Esophagus squamous epithelium (tissue), 5 donors: ENCODE measurements around the gene ABCF3. TPM values are rescaled to one million over a fixed set of nuclear protein-coding genes. Genes with fewer than 3 reads are reported as not detected.

Experiments
- DNase-seq: peaks from one replicate; lab custom pipeline; 2025; lab: John Stamatoyannopoulos, UW
- H3K27ac ChIP-seq, 4 donors: fragments of 200-600 bp; sonication (generic); one replicate each; pipeline ENCODE4 v1.5.1; 2016 to 2019; ENCODE audit warnings: mild to moderate bottlenecking in 1 of 4
- H3K27me3 ChIP-seq, 4 donors: fragments of 200-600 bp; sonication (generic); 1 replicate in 3 of 4; 2 replicates in 1 of 4; pipeline versions ENCODE4 v1.5.1 to v1.6.0; 2017 to 2021; ENCODE audit warnings: antibody characterized with exemption in 1 of 4
- H3K36me3 ChIP-seq, 3 donors: fragments of 200-600 bp; sonication (generic); one replicate each; pipeline ENCODE4 v1.5.1; 2016 to 2019
- H3K4me1 ChIP-seq, 3 donors: fragments of 200-600 bp; sonication (generic); one replicate each; pipeline ENCODE4 v1.5.1; 2017 to 2019
- H3K4me3 ChIP-seq, 4 donors: fragments of 200-600 bp; sonication (generic); 1 replicate in 3 of 4; 2 replicates in 1 of 4; pipeline ENCODE4 v1.5.1; 2016 to 2019; ENCODE audit warnings: mild to moderate bottlenecking in 2 of 4, moderate library complexity in 1 of 4
- H3K9me3 ChIP-seq, 3 donors: fragments of 200-600 bp; sonication (generic); one replicate each; pipeline ENCODE4 v1.5.1; 2016 to 2019
- POLR2A ChIP-seq, 4 donors: fragments of 450-650 bp; IDR thresholded peaks; one replicate each; pipeline ENCODE4 v1.6.1; 2017; ENCODE audit warnings: antibody characterized with exemption in 4 of 4, mild to moderate bottlenecking in 4 of 4, moderate library complexity in 3 of 4
- WGBS, 2 donors: methylation state at CpG; one replicate each; pipeline ENCODE4 v1.1.5; 2018; 5-methylcytosine and 5-hydroxymethylcytosine counted together
- intact Hi-C: fragments of 100-400 bp; cut with DNase I; formaldehyde crosslinking; loops from one replicate; pipeline ENCODE4 v1.15.0; 2022
- total RNA-seq, 4 donors: library from RNA; depleted of rRNA; stranded (reverse); fragments of >200 nt; gene quantifications; one replicate each; pipeline ENCODE4 v1.1.0, GENCODE V29; 2016
- TF ChIP-seq, protein P1 (sequence below), 6 experiments: fragments of 450-650 bp in 4 of 6; fragments of 200-600 bp in 2 of 6; sonication (generic) in 2 of 6; IDR thresholded peaks; one replicate each; pipeline ENCODE4 v1.5.1; 2016 to 2019; ENCODE audit warnings: antibody characterized with exemption in 6 of 6, mild to moderate bottlenecking in 4 of 6, moderate library complexity in 4 of 6
- donor health status: DM: yes; HTN: yes; CAD: no.

ABCF3 gene
- total RNA-seq, 4 donors from 2014 or later: 31.4 to 63.1 (median 40.5) TPM

DNA sequence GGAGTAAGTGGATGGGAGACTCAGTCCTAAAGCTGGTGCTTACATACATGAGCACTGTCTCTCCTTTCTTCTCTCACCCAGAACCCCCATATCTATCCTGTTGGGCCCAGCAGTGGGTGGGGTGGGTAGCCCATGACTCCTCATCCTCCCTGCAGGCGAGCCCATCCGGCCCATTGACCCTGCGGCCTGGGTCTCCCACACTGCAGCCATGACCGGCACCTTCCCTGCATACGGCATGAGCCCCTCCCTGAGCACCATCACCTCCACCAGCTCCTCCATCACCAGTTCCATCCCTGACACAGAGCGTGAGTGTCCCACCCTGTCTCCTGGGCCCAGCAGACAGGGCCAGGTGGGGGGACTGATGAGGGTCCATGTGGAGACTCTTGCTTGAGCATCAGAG is 19.3 kb upstream of the ABCF3 start:
- Histone ChIP-seq H3K4me1 (peaks cover 5 to 30% (median 5%) of the 10 kb centered on the region in 3 donors), H3K9me3 (no peaks in the 10 kb centered on the region), H3K27ac (no peak overlapping the region), H3K4me3 (no peak overlapping the region), H3K36me3 (peaks cover 39 to 100% (median 41%) of the 10 kb centered on the region in 3 donors), H3K27me3 (no peaks in the 10 kb centered on the region)
- 92 to 98% methylated on average over 4 to 6 of the region's 6 CpGs for WGBS, 2 donors
- no peak for DNase-seq
- intact Hi-C loops: no loop called here
- TF ChIP-seq, protein P1, sequence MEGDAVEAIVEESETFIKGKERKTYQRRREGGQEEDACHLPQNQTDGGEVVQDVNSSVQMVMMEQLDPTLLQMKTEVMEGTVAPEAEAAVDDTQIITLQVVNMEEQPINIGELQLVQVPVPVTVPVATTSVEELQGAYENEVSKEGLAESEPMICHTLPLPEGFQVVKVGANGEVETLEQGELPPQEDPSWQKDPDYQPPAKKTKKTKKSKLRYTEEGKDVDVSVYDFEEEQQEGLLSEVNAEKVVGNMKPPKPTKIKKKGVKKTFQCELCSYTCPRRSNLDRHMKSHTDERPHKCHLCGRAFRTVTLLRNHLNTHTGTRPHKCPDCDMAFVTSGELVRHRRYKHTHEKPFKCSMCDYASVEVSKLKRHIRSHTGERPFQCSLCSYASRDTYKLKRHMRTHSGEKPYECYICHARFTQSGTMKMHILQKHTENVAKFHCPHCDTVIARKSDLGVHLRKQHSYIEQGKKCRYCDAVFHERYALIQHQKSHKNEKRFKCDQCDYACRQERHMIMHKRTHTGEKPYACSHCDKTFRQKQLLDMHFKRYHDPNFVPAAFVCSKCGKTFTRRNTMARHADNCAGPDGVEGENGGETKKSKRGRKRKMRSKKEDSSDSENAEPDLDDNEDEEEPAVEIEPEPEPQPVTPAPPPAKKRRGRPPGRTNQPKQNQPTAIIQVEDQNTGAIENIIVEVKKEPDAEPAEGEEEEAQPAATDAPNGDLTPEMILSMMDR (IDR thresholded peaks at IDR 0.05): no peak

DNA sequence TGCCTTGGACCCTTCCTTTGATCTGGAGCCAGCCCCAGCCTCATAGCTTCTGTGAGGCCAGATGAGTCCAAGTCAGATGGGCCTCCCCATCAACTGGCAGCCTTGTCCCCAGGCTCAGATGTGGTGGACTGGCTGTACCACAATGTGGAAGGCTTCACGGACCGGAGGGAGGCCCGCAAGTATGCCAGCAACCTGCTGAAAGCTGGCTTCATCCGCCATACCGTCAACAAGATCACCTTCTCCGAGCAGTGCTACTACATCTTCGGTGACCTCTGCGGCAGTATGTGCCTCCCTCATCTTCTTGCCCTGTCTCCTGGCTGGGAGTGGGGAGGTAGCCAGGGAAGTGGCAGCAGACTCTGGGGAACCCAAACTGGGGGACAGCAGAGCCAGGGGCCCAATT is 18.2 kb upstream of the ABCF3 start:
- TF ChIP-seq, protein P1 (IDR thresholded peaks at IDR 0.05): no peak
- Histone ChIP-seq H3K27me3 (no peaks in the 10 kb centered on the region), H3K4me3 (no peak overlapping the region), H3K27ac (no peak overlapping the region), H3K9me3 (no peaks in the 10 kb centered on the region), H3K4me1 (peaks cover 10 to 31% (median 13%) of the 10 kb centered on the region in 3 donors), H3K36me3 (peaks cover 39 to 93% (median 41%) of the 10 kb centered on the region in 3 donors)
- 96% methylated on average over 4 of the region's 8 CpGs; no CpG with 5 or more reads in 1 of the 2 donors for WGBS, 2 donors
- DNase-seq: no peak
- intact Hi-C loops: no loop called here

DNA sequence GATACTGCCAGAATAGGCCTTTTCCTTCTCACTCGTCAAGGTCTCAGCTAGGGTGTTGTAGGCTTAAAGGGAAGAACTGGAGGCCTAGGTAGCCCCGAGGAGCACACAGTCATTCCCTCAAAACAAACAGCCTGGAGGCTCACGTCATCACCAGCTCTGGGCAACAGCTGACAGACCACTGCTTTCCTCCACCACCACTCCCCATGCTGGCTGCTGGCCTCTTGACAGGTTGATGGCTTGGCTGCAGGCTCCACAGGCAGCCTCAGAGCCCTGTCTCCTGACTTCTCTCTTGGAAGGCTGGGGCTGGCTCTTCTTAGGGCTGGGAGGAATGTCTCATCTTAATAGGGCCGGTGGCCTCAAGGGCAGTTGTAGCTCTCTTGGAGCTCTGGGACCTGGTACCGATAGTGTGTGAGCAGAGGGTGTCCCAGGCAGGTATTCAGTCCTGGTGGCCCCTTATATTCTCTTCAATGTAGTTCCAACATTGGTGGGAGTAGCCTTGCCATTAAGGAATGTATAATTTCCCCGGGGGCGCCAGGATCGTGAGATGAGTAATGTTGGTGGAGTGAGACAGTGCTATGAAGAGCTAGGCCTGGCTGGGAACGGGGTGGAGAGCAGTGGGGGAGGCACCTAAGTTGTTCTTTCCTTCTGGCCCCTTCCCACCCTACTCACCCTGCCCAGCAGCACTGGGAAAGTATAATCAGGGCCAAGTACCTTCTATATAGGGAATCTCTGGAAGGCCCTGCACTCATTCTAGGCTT is 17.5 kb upstream of the ABCF3 start:
- Histone ChIP-seq H3K4me3 (no peak overlapping the region), H3K27me3 (no peaks in the 10 kb centered on the region), H3K4me1 (peaks cover 10 to 31% (median 16%) of the 10 kb centered on the region in 3 donors), H3K9me3 (no peaks in the 10 kb centered on the region), H3K27ac (no peak overlapping the region), H3K36me3 (peaks cover 39 to 85% (median 40%) of the 10 kb centered on the region in 3 donors)
- WGBS, 2 donors: 44 to 50% methylated on average over 4 to 7 of the region's 9 CpGs
- no peak for DNase-seq
- no peak for TF ChIP-seq POLR2A (IDR thresholded peaks at IDR 0.05)
- TF ChIP-seq, protein P1 (IDR thresholded peaks at IDR 0.05): no peak
- intact Hi-C loops: no loop called here

- 83 to 91% methylated on average over 6 to 30 of the region's 66 CpGs for WGBS, 2 donors
Measured at GRCh38 chr3:184169896-184170875, 15.8 kb upstream of the ABCF3 start.

More at GRCh38 chr3:184169896-184170875, 15.8 kb upstream of the ABCF3 start:
- DNase-seq: no peak
- intact Hi-C loops: no loop called here
- H3K27ac ChIP-seq: no peak overlapping the region
- TF ChIP-seq, protein P1 (IDR thresholded peaks at IDR 0.05): no peak
- TF ChIP-seq POLR2A (IDR thresholded peaks at IDR 0.05): no peak
- H3K27me3 ChIP-seq: no peaks in the 10 kb centered on the region
- H3K4me3 ChIP-seq: no peak overlapping the region
- H3K9me3 ChIP-seq: no peaks in the 10 kb centered on the region
- peaks cover 15 to 39% (median 23%) of the 10 kb centered on the region in 3 donors for H3K4me1 ChIP-seq
- H3K36me3 ChIP-seq: peaks cover 27 to 69% (median 28%) of the 10 kb centered on the region in 3 donors
